Neuronal stem cell (in vitro differentiated cells): Measurements from ENCODE around the gene FOXN1.

Experiments
- DNase-seq: peaks from one replicate; pipeline ENCODE4 v3.0.0-alpha.2; 2013; ENCODE audit warnings: low spot score
- H2AFZ ChIP-seq: one replicate; pipeline ENCODE4 v1.6.1; 2013; ENCODE audit warnings: mild to moderate bottlenecking, low read length, inconsistent platforms
- H2AK5ac ChIP-seq: 2 replicates; pipeline ENCODE4 v1.6.1; 2013; ENCODE audit warnings: low read depth, mild to moderate bottlenecking, inconsistent platforms, low read length, moderate library complexity, mixed read lengths
- H2BK120ac ChIP-seq: 2 replicates; pipeline ENCODE4 v1.6.1; 2013; ENCODE audit warnings: low read depth, mild to moderate bottlenecking, inconsistent platforms, low read length, moderate library complexity, mixed read lengths
- H2BK12ac ChIP-seq: one replicate; pipeline ENCODE4 v1.6.1; 2013; ENCODE audit warnings: low read length, inconsistent platforms
- H2BK15ac ChIP-seq: 2 replicates; pipeline ENCODE4 v1.6.1; 2013; ENCODE audit warnings: mild to moderate bottlenecking, low read length, inconsistent platforms, mixed read lengths
- H2BK5ac ChIP-seq: one replicate; pipeline ENCODE4 v1.6.1; 2013; ENCODE audit warnings: inconsistent platforms, mild to moderate bottlenecking, low read length, moderate library complexity
- H3K14ac ChIP-seq: one replicate; pipeline ENCODE4 v1.6.1; 2013; ENCODE audit warnings: low read length, inconsistent platforms
- H3K18ac ChIP-seq: 2 replicates; pipeline ENCODE4 v1.6.1; 2013; ENCODE audit warnings: low read length, inconsistent platforms
- H3K23ac ChIP-seq: 2 replicates; pipeline ENCODE4 v1.6.1; 2013; ENCODE audit warnings: low read depth, mild to moderate bottlenecking, mixed read lengths, low read length, inconsistent platforms; ENCODE audit not compliant: poor library complexity
- H3K27ac ChIP-seq: replicated peaks from 3 replicates; pipeline ENCODE4 v1.5.1; 2013; ENCODE audit warnings: low read length, inconsistent platforms
- H3K27me3 ChIP-seq, 3 experiments: 2 replicates each; pipeline ENCODE4 v1.6.1; 2013; ENCODE audit warnings: low read length in 3 of 3, mild to moderate bottlenecking in 2 of 3, inconsistent platforms in 1 of 3, low read depth in 1 of 3, mixed read lengths in 1 of 3, moderate library complexity in 1 of 3; ENCODE audit not compliant: control insufficient read depth in 3 of 3, insufficient read depth in 3 of 3
- H3K36me3 ChIP-seq, 2 donors: replicated peaks in 1 of 2; 2 replicates each; pipeline ENCODE4 v1.6.1; 2013; ENCODE audit warnings: low read length in 2 of 2; ENCODE audit not compliant: control insufficient read depth in 2 of 2, insufficient read depth in 2 of 2
- H3K4ac ChIP-seq: 2 replicates; pipeline ENCODE4 v1.6.1; 2013; ENCODE audit warnings: inconsistent platforms, mild to moderate bottlenecking, low read length, moderate library complexity
- H3K4me1 ChIP-seq, 2 donors: 1 replicate in 1 of 2; 2 replicates in 1 of 2; pipeline ENCODE4 v1.6.1; 2013; ENCODE audit warnings: low read length in 2 of 2, low read depth in 1 of 2; ENCODE audit not compliant: control insufficient read depth in 2 of 2, insufficient read depth in 1 of 2
- H3K4me2 ChIP-seq: one replicate; pipeline ENCODE4 v1.6.1; 2013; ENCODE audit warnings: mild to moderate bottlenecking, low read length, inconsistent platforms; ENCODE audit not compliant: insufficient read depth, poor library complexity, severe bottlenecking
- H3K4me3 ChIP-seq, 2 donors: 2 replicates each; pipeline ENCODE4 v1.5.1; 2013; ENCODE audit warnings: low read length in 2 of 2, mild to moderate bottlenecking in 2 of 2, inconsistent platforms in 1 of 2, moderate library complexity in 1 of 2
- H3K79me1 ChIP-seq: one replicate; pipeline ENCODE4 v1.6.1; 2013; ENCODE audit warnings: low read depth, mild to moderate bottlenecking, inconsistent platforms, low read length, moderate library complexity
- H3K9ac ChIP-seq: one replicate; pipeline ENCODE4 v1.6.1; 2013; ENCODE audit warnings: mild to moderate bottlenecking, low read depth, low read length, inconsistent platforms; ENCODE audit not compliant: poor library complexity
- H3K9me3 ChIP-seq, 2 donors: replicated peaks in 1 of 2; 2 replicates each; pipeline versions ENCODE3 to v1.6.1; 2013; ENCODE audit warnings: low read length in 2 of 2, mild to moderate bottlenecking in 2 of 2, inconsistent platforms in 1 of 2, low read depth in 1 of 2, mixed read lengths in 1 of 2, moderate library complexity in 1 of 2; ENCODE audit not compliant: control insufficient read depth in 2 of 2, insufficient read depth in 1 of 2
- H4K8ac ChIP-seq: one replicate; pipeline ENCODE4 v1.6.1; 2013; ENCODE audit warnings: low read depth, mild to moderate bottlenecking, inconsistent platforms, low read length, moderate library complexity
- H4K91ac ChIP-seq: one replicate; pipeline ENCODE4 v1.6.1; 2013; ENCODE audit warnings: low read length, low read depth, mild to moderate bottlenecking, inconsistent platforms; ENCODE audit not compliant: poor library complexity
- WGBS, 2 donors: extraction: QIAGEN DNeasy Blood & Tissue Kit; methylation state at CpG; one replicate each; pipeline ENCODE4 v1.1.7; 2013; ENCODE audit warnings: missing lambda C conversion rate in 2 of 2, mixed read lengths in 1 of 2; ENCODE audit not compliant: insufficient read length in 2 of 2, insufficient replicate concordance in 1 of 2; ENCODE audit errors: extremely low coverage in 2 of 2; 5-methylcytosine and 5-hydroxymethylcytosine counted together

FOXN1 gene

GRCh38 chr17:28529013-28529400 is 22.9 kb downstream of the FOXN1 start:
- Histone ChIP-seq H3K9ac (no peak overlapping the region), H4K8ac (no peak overlapping the region), H3K9me3 (no peaks in the 10 kb centered on the region), H3K4me2 (no peak overlapping the region), H3K27me3 (peaks cover 0 to 15% (median 0%) of the 10 kb centered on the region in 3 experiments), H2BK15ac (no peak overlapping the region), H2AK5ac (peak overlapping the region; percentile 16), H3K18ac (no peak overlapping the region), H3K79me1 (no peaks in the 10 kb centered on the region), H4K91ac (no peak overlapping the region), H3K4me3 (no peak overlapping the region), H2AFZ (no peak overlapping the region), H2BK12ac (no peak overlapping the region), H3K23ac (no peak overlapping the region), H2BK120ac (no peak overlapping the region), H3K27ac (no peak overlapping the region), H2BK5ac (no peak overlapping the region), H3K14ac (no peak overlapping the region), H3K4me1 (peaks cover 9 to 24% of the 10 kb centered on the region in 2 donors), H3K4ac (no peak overlapping the region), H3K36me3 (no peaks in the 10 kb centered on the region)
- no peak for DNase-seq
- no CpG with 5 or more reads among the region's 3 CpGs for WGBS, 2 donors

GRCh38 chr17:28530250-28530649 is 24.1 kb downstream of the FOXN1 start:
- Histone ChIP-seq H2AFZ (no peak overlapping the region), H2BK120ac (no peak overlapping the region), H2BK12ac (no peak overlapping the region), H3K18ac (no peak overlapping the region), H3K4me1 (peaks cover 9 to 16% of the 10 kb centered on the region in 2 donors), H3K14ac (no peak overlapping the region), H2BK5ac (no peak overlapping the region), H3K79me1 (no peaks in the 10 kb centered on the region), H2BK15ac (no peak overlapping the region), H3K9ac (no peak overlapping the region), H3K4me2 (no peak overlapping the region), H3K4me3 (no peak overlapping the region), H3K36me3 (no peaks in the 10 kb centered on the region), H4K8ac (no peak overlapping the region), H3K23ac (no peak overlapping the region), H3K27ac (no peak overlapping the region), H2AK5ac (no peak overlapping the region), H3K27me3 (peaks cover 0 to 22% (median 0%) of the 10 kb centered on the region in 3 experiments), H3K4ac (no peak overlapping the region), H4K91ac (no peak overlapping the region), H3K9me3 (no peaks in the 10 kb centered on the region)
- no CpG with 5 or more reads among the region's 4 CpGs for WGBS, 2 donors
- no peak for DNase-seq

- Histone ChIP-seq H3K79me1 (no peaks in the 10 kb centered on the region), H3K4me1 (peaks cover 9 to 11% of the 10 kb centered on the region in 2 donors), H3K9me3 (no peaks in the 10 kb centered on the region), H3K4ac (no peak overlapping the region), H3K36me3 (no peaks in the 10 kb centered on the region), H2BK12ac (no peak overlapping the region), H3K18ac (no peak overlapping the region), H2BK15ac (no peak overlapping the region), H3K27me3 (peaks cover 0 to 27% (median 0%) of the 10 kb centered on the region in 3 experiments), H4K8ac (no peak overlapping the region), H3K27ac (no peak overlapping the region), H4K91ac (no peak overlapping the region), H3K9ac (no peak overlapping the region), H3K23ac (no peak overlapping the region), H2BK5ac (no peak overlapping the region), H2AK5ac (no peak overlapping the region), H3K14ac (no peak overlapping the region), H2BK120ac (no peak overlapping the region), H2AFZ (no peak overlapping the region), H3K4me2 (no peak overlapping the region), H3K4me3 (no peak overlapping the region)
- no CpG with 5 or more reads among the region's 7 CpGs for WGBS, 2 donors
- DNase-seq = no peak
These were observed 24.8 kb downstream of the FOXN1 start for GRCh38 chr17:28530926-28531325.

- Histone ChIP-seq H4K91ac (no peak overlapping the region), H2BK12ac (no peak overlapping the region), H3K18ac (peak overlapping the region; percentile 65), H3K14ac (no peak overlapping the region), H2BK120ac (no peak overlapping the region), H3K9me3 (no peaks in the 10 kb centered on the region), H2BK5ac (no peak overlapping the region), H2AFZ (no peak overlapping the region), H3K23ac (no peak overlapping the region), H3K27me3 (peaks cover 0 to 41% (median 0%) of the 10 kb centered on the region in 3 experiments), H2BK15ac (peak overlapping the region; percentile 20), H3K27ac (no peak overlapping the region), H3K4me2 (no peak overlapping the region), H3K79me1 (no peaks in the 10 kb centered on the region), H3K4me1 (peaks cover 9% of the 10 kb centered on the region in 2 donors), H3K4me3 (no peak overlapping the region), H4K8ac (no peak overlapping the region), H3K4ac (no peak overlapping the region), H2AK5ac (peak overlapping the region; percentile 54), H3K36me3 (no peaks in the 10 kb centered on the region), H3K9ac (no peak overlapping the region)
- no CpG with 5 or more reads among the region's 7 CpGs for WGBS, 2 donors
- DNase-seq = no peak
These were observed 26.2 kb downstream of the FOXN1 start for GRCh38 chr17:28532050-28532960.
